Osteocyte (in vitro differentiated cells): Measurements from ENCODE around the gene CHST3. TPM values are rescaled to one million over a fixed set of nuclear protein-coding genes. Genes with fewer than 3 reads are reported as not detected.

Source experiments
- total RNA-seq: library from RNA; stranded (reverse); gene quantifications from 2 replicates; pipeline ENCODE4 v1.2.1, GENCODE V29; 2021

The CHST3 gene
- total RNA-seq, 1 donor from 2014 or later = 35.0 TPM

Other genes with a start within 250 kb of the CHST3 start
- not detected in 2 replicates for gene C10orf105, start 244.6 kb upstream of the CHST3 start, total RNA-seq
- 0.16 and 0.75 TPM in 2 replicates for gene VSIR, start 190.9 kb upstream of the CHST3 start, total RNA-seq
- 1,262 and 1,314 TPM in 2 replicates for gene PSAP, start 113.1 kb upstream of the CHST3 start, total RNA-seq
- gene SPOCK2, start 124.2 kb downstream of the CHST3 start, total RNA-seq = 0.54 and 0.73 TPM in 2 replicates